NCI-H2196 treated with DMSO at 0.1 percent for 48 hours (cell line): Measurements from ENCODE around the gene ZYG11A.

Source experiments
- DNase-seq: peaks from one replicate; lab custom pipeline; 2025; ENCODE audit not compliant: unreplicated experiment; lab: John Stamatoyannopoulos, UW

ZYG11A gene

GRCh38 chr1:52917156-52917555, 74.6 kb downstream of the ZYG11A start:
- no peak for DNase-seq

GRCh38 chr1:52917581-52917980, 75.0 kb downstream of the ZYG11A start:
- DNase-seq = no peak

GRCh38 chr1:52918201-52918600, 75.6 kb downstream of the ZYG11A start:
- DNase-seq = no peak

- DNase-seq = no peak
These were observed 76.6 kb downstream of the ZYG11A start for GRCh38 chr1:52919051-52919722.

GRCh38 chr1:52919723-52920483, 77.3 kb downstream of the ZYG11A start:
- DNase-seq = no peak

- no peak for DNase-seq
These were observed 78.3 kb downstream of the ZYG11A start for GRCh38 chr1:52920791-52921291.

- DNase-seq = no peak
These were observed 83.0 kb downstream of the ZYG11A start for GRCh38 chr1:52925571-52926005.

GRCh38 chr1:52926864-52927211, 84.3 kb downstream of the ZYG11A start:
- no peak for DNase-seq

GRCh38 chr1:52927212-52928014, 84.9 kb downstream of the ZYG11A start, which contains the start of gene SCP2:
SCP2 (plus strand) TSS chr1:52927276; CDS start chr1:52927397, 121 bp downstream.
- DNase-seq = peak; percentile 48

GRCh38 chr1:52928015-52928404, 85.5 kb downstream of the ZYG11A start:
- DNase-seq = no peak

- DNase-seq = no peak
These were observed 86.5 kb downstream of the ZYG11A start for GRCh38 chr1:52929019-52929418.

GRCh38 chr1:52937433-52938182, 95.0 kb downstream of the ZYG11A start:
- DNase-seq = no peak

GRCh38 chr1:52938183-52938451, 95.6 kb downstream of the ZYG11A start:
- no peak for DNase-seq

GRCh38 chr1:52943876-52944416, 101.4 kb downstream of the ZYG11A start:
- DNase-seq = no peak

- DNase-seq = no peak
These were observed 102.0 kb downstream of the ZYG11A start for GRCh38 chr1:52944566-52944965.
